GM19035 (cell line): Measurements from ENCODE around the gene ERICH6.

Experiments
- ATAC-seq: cut with Tn5 transposase; IDR thresholded peaks from one replicate; pipeline ENCODE4 v1.9.1; 2021; ENCODE audit not compliant: unreplicated experiment

Gene ERICH6

GRCh38 chr3:150613709-150614480, 89.8 kb downstream of the ERICH6 start:
- no peak for ATAC-seq

- no peak for ATAC-seq
Measured at GRCh38 chr3:150613034-150613433, 90.7 kb downstream of the ERICH6 start.

- no peak for ATAC-seq
Measured at GRCh38 chr3:150612494-150612893, 91.2 kb downstream of the ERICH6 start.

- ATAC-seq = no peak
Measured at GRCh38 chr3:150611666-150612065, 92.1 kb downstream of the ERICH6 start.

GRCh38 chr3:150610785-150611184, 92.9 kb downstream of the ERICH6 start:
- no peak for ATAC-seq

GRCh38 chr3:150609988-150610387, 93.7 kb downstream of the ERICH6 start:
- ATAC-seq = no peak
